Mesendoderm (in vitro differentiated cells): ENCODE results near the gene ACOXL.

Source experiments
- DNase-seq: peaks from one replicate; pipeline ENCODE4 v3.0.0; 2013
- H2AK5ac ChIP-seq: 2 replicates; pipeline ENCODE4 v1.6.1; 2013; ENCODE audit warnings: low read length, inconsistent platforms
- H2BK120ac ChIP-seq: 2 replicates; pipeline ENCODE4 v1.6.1; 2013; ENCODE audit warnings: low read depth, mild to moderate bottlenecking, low read length, moderate library complexity, mixed read lengths
- H2BK15ac ChIP-seq: replicated peaks from 2 replicates; pipeline ENCODE4 v1.6.1; 2013; ENCODE audit warnings: low read depth, mild to moderate bottlenecking, moderate library complexity
- H2BK5ac ChIP-seq: 2 replicates; pipeline ENCODE4 v1.6.1; 2013; ENCODE audit warnings: low read length, inconsistent platforms
- H3K18ac ChIP-seq: 2 replicates; pipeline ENCODE4 v1.6.1; 2013; ENCODE audit warnings: mild to moderate bottlenecking, low read length, mixed read lengths
- H3K23ac ChIP-seq: one replicate; pipeline ENCODE4 v1.6.1; 2013; ENCODE audit warnings: low read length
- H3K27ac ChIP-seq: 2 replicates; pipeline ENCODE4 v1.5.1; 2013; ENCODE audit warnings: low read depth, mild to moderate bottlenecking, inconsistent platforms, low read length, moderate library complexity
- H3K27me3 ChIP-seq: 2 replicates; pipeline ENCODE4 v1.6.1; 2013; ENCODE audit warnings: low read length, control low read depth, mild to moderate bottlenecking, inconsistent platforms; ENCODE audit not compliant: insufficient read depth, poor library complexity
- H3K36me3 ChIP-seq: 2 replicates; pipeline ENCODE4 v1.6.1; 2013; ENCODE audit warnings: low read length, inconsistent platforms; ENCODE audit not compliant: control insufficient read depth, insufficient read depth
- H3K4ac ChIP-seq: one replicate; pipeline ENCODE4 v1.6.1; 2013; ENCODE audit warnings: low read depth, mild to moderate bottlenecking, low read length, moderate library complexity
- H3K4me1 ChIP-seq: 2 replicates; pipeline ENCODE4 v1.6.1; 2013; ENCODE audit warnings: low read depth, low read length, inconsistent platforms; ENCODE audit not compliant: control insufficient read depth
- H3K4me2 ChIP-seq: 2 replicates; pipeline ENCODE4 v1.6.1; 2013; ENCODE audit warnings: low read length
- H3K4me3 ChIP-seq: 2 replicates; pipeline ENCODE4 v1.5.1; 2013; ENCODE audit warnings: mild to moderate bottlenecking, low read length
- H3K56ac ChIP-seq: one replicate; pipeline ENCODE4 v1.6.1; 2013; ENCODE audit warnings: low read length
- H3K79me1 ChIP-seq: 2 replicates; pipeline ENCODE4 v1.6.1; 2013; ENCODE audit warnings: low read length, inconsistent platforms
- H3K79me2 ChIP-seq: 2 replicates; pipeline ENCODE4 v1.6.1; 2013; ENCODE audit warnings: mild to moderate bottlenecking, low read length; ENCODE audit not compliant: control insufficient read depth, insufficient read depth
- H3K9ac ChIP-seq: 2 replicates; pipeline ENCODE4 v1.6.1; 2013; ENCODE audit warnings: low read length, inconsistent platforms
- H4K5ac ChIP-seq: one replicate; pipeline ENCODE4 v1.6.1; 2013; ENCODE audit warnings: low read length
- H4K8ac ChIP-seq: one replicate; pipeline ENCODE4 v1.6.1; 2013; ENCODE audit warnings: low read depth, mild to moderate bottlenecking, control low read depth, low read length, moderate library complexity
- WGBS: extraction: QIAGEN DNeasy Blood & Tissue Kit; methylation state at CpG from one replicate; pipeline ENCODE4 v1.1.7; 2013; ENCODE audit warnings: low lambda C conversion rate, missing lambda C conversion rate; ENCODE audit not compliant: insufficient coverage; ENCODE audit errors: extremely low coverage; 5-methylcytosine and 5-hydroxymethylcytosine counted together

Gene ACOXL

DNA sequence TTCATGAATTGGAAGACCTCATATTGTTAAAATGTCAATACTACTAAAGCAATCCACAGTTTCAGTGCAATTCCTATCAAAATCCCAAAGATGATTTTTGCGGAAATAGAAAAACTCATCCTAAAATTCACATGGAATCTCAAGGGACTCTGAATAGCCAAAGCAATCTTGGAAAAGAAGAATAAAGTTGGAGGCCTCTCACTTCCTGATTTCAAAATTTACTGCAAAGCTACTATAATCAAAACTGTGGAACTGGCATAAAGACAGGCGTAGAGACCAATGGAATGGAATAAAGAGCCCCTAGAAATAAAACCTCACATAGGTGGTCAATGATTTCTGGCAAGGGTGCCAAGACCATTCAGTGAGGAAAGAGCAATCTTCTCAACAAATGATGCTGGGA is 42.3 kb downstream of the ACOXL start:
- no peak for DNase-seq
- H3K4me2 ChIP-seq: no peak overlapping the region
- H4K8ac ChIP-seq: no peak overlapping the region
- peaks cover 5% of the 10 kb centered on the region for H3K4me1 ChIP-seq
- H2BK15ac ChIP-seq: no peak overlapping the region
- no peak overlapping the region for H3K56ac ChIP-seq
- H3K23ac ChIP-seq: no peak overlapping the region
- H2AK5ac ChIP-seq: no peak overlapping the region
- no CpG with 5 or more reads among the region's 2 CpGs for WGBS
- H3K79me2 ChIP-seq: no peaks in the 10 kb centered on the region
- no peak overlapping the region for H4K5ac ChIP-seq
- no peak overlapping the region for H3K4ac ChIP-seq
- H2BK120ac ChIP-seq: no peak overlapping the region
- H2BK5ac ChIP-seq: no peak overlapping the region
- H3K4me3 ChIP-seq: no peak overlapping the region
- H3K18ac ChIP-seq: no peak overlapping the region
- H3K27me3 ChIP-seq: no peaks in the 10 kb centered on the region
- no peak overlapping the region for H3K27ac ChIP-seq
- H3K36me3 ChIP-seq: no peaks in the 10 kb centered on the region
- no peak overlapping the region for H3K9ac ChIP-seq
- H3K79me1 ChIP-seq: no peaks in the 10 kb centered on the region

- Histone ChIP-seq H3K56ac (no peak overlapping the region), H3K4me2 (no peak overlapping the region), H2AK5ac (no peak overlapping the region), H3K23ac (no peak overlapping the region), H3K79me2 (no peaks in the 10 kb centered on the region), H3K18ac (no peak overlapping the region), H3K4ac (no peak overlapping the region), H2BK5ac (no peak overlapping the region), H2BK120ac (no peak overlapping the region), H4K8ac (no peak overlapping the region), H3K36me3 (no peaks in the 10 kb centered on the region), H4K5ac (no peak overlapping the region), H3K27ac (no peak overlapping the region), H3K9ac (no peak overlapping the region), H3K4me1 (no peaks in the 10 kb centered on the region), H3K79me1 (no peaks in the 10 kb centered on the region), H2BK15ac (no peak overlapping the region), H3K27me3 (no peaks in the 10 kb centered on the region), H3K4me3 (no peak overlapping the region)
- DNase-seq: no peak
- no CpG with 5 or more reads among the region's 12 CpGs for WGBS
Measured at GRCh38 chr2:110777531-110778311, 45.3 kb downstream of the ACOXL start.

DNA sequence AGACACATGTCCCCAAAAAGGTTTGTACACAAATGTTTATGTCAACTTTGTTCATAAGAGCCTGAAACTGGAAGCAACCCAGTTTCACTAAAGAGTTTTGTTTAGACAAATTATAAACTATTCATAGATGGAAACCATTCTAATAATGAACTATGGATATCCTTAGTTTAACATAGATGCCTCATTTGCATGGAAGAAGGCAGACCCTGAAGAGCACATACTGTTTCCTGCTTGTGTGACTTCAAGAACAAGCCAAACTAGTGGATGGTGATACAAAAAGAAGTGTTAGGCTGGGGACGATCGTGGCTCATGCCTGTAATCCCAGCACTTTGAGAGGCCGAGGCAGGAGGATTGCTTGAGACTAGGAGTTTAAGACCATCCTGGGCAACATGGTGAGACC is 48.1 kb downstream of the ACOXL start:
- Histone ChIP-seq H3K56ac (no peak overlapping the region), H3K36me3 (no peaks in the 10 kb centered on the region), H3K27ac (no peak overlapping the region), H3K18ac (no peak overlapping the region), H3K79me1 (no peaks in the 10 kb centered on the region), H3K4ac (no peak overlapping the region), H3K79me2 (no peaks in the 10 kb centered on the region), H4K5ac (no peak overlapping the region), H2BK15ac (no peak overlapping the region), H4K8ac (no peak overlapping the region), H3K23ac (no peak overlapping the region), H2BK5ac (no peak overlapping the region), H2AK5ac (no peak overlapping the region), H3K4me3 (no peak overlapping the region), H3K27me3 (no peaks in the 10 kb centered on the region), H3K4me2 (no peak overlapping the region), H3K4me1 (no peaks in the 10 kb centered on the region), H2BK120ac (no peak overlapping the region), H3K9ac (no peak overlapping the region)
- no peak for DNase-seq
- WGBS: no CpG with 5 or more reads among the region's 3 CpGs

DNA sequence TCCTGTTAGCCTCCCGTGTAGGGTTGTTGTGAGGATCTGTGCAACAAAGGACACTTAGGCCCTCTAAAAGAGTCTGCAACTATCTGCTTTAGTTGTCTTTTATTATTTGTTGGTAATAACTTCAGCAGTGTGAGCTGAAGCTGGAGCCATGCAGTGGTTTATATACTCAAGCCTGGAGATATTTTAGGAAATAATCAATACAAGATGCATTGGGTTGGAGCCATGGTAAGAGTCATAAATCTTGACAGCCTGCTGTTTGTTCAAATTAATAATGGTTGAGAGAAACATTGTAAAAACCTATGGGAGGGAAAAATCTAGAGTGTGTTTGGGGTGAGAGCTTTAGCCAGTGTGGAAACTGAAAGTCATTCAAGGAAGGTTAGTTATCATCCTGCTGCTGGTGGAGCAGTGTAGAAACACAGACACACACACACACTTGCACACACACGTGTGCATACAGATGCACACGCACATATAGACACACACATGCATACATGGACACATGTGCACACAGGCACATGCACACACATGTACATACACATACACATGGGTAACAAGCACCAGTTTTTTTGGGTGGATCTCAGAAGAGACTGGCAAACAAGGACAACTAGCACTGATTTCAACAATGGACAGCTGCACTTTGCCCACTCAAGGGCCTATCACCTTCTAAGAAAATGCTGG is 51.0 kb downstream of the ACOXL start:
- no peaks in the 10 kb centered on the region for H3K4me1 ChIP-seq
- H2BK15ac ChIP-seq: no peak overlapping the region
- H3K27me3 ChIP-seq: no peaks in the 10 kb centered on the region
- no peak overlapping the region for H3K23ac ChIP-seq
- H3K4me3 ChIP-seq: no peak overlapping the region
- no peak overlapping the region for H3K4ac ChIP-seq
- DNase-seq: no peak
- no peak overlapping the region for H2BK120ac ChIP-seq
- no peak overlapping the region for H2BK5ac ChIP-seq
- no peaks in the 10 kb centered on the region for H3K36me3 ChIP-seq
- H2AK5ac ChIP-seq: no peak overlapping the region
- no peak overlapping the region for H3K27ac ChIP-seq
- no peak overlapping the region for H3K4me2 ChIP-seq
- no peak overlapping the region for H3K56ac ChIP-seq
- no peak overlapping the region for H3K9ac ChIP-seq
- H4K5ac ChIP-seq: no peak overlapping the region
- no CpG with 5 or more reads among the region's 3 CpGs for WGBS
- H3K79me2 ChIP-seq: no peaks in the 10 kb centered on the region
- H4K8ac ChIP-seq: no peak overlapping the region
- no peak overlapping the region for H3K18ac ChIP-seq
- no peaks in the 10 kb centered on the region for H3K79me1 ChIP-seq

DNA sequence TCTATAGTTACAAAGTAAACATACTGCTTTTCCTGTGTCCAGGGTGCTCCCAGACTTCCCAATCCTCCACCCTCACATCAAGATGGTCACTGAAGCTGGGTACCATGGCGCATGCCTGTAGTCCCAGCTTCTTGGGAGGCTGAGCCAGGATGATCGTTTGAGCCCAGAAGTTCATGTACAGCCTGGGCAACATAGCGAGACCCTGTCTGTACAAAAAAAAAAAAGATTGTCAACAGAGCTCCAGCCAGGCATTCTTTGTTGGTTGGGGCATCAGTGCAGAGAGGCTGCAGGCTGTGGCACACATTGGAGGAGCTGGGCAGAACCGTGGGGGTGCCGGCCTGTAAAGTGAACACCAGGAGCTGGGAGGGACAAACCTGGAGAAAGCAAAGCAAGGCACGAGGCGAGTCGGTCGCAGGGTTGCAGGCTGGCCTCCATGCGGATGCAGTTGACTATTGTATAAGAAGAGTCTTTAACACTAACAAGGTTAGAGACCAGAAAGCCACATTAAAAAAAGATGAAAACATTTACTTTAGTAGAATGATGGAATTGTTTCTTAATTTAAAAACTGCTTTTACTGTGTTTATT is 51.8 kb downstream of the ACOXL start:
- Histone ChIP-seq H3K4me3 (no peak overlapping the region), H3K23ac (no peak overlapping the region), H3K79me2 (no peaks in the 10 kb centered on the region), H3K18ac (no peak overlapping the region), H3K4me1 (no peaks in the 10 kb centered on the region), H3K27ac (no peak overlapping the region), H4K8ac (no peak overlapping the region), H3K9ac (no peak overlapping the region), H2BK120ac (no peak overlapping the region), H2AK5ac (no peak overlapping the region), H3K4me2 (no peak overlapping the region), H3K56ac (no peak overlapping the region), H4K5ac (no peak overlapping the region), H3K79me1 (no peaks in the 10 kb centered on the region), H3K27me3 (no peaks in the 10 kb centered on the region), H3K4ac (no peak overlapping the region), H3K36me3 (no peaks in the 10 kb centered on the region), H2BK5ac (no peak overlapping the region), H2BK15ac (no peak overlapping the region)
- WGBS: no CpG with 5 or more reads among the region's 10 CpGs
- DNase-seq: no peak
